Measurements from ENCODE around the gene TSPY10. TPM values are rescaled to one million over a fixed set of nuclear protein-coding genes. Genes with fewer than 3 reads are reported as not detected.
"Not testable (repeated sequence)": the region's sequence is repeated elsewhere in the genome, so short reads cannot be mapped to it uniquely, and the experiment has no call there.

TSPY10 gene, protein sequence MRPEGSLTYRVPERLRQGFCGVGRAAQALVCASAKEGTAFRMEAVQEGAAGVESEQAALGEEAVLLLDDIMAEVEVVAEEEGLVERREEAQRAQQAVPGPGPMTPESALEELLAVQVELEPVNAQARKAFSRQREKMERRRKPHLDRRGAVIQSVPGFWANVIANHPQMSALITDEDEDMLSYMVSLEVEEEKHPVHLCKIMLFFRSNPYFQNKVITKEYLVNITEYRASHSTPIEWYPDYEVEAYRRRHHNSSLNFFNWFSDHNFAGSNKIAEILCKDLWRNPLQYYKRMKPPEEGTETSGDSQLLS
- total RNA-seq (not detected), polyA plus RNA-seq (not detected)
- long read RNA-seq, donor 1, result 0 reads
- long read RNA-seq, donor 2, result 0 reads

DNA sequence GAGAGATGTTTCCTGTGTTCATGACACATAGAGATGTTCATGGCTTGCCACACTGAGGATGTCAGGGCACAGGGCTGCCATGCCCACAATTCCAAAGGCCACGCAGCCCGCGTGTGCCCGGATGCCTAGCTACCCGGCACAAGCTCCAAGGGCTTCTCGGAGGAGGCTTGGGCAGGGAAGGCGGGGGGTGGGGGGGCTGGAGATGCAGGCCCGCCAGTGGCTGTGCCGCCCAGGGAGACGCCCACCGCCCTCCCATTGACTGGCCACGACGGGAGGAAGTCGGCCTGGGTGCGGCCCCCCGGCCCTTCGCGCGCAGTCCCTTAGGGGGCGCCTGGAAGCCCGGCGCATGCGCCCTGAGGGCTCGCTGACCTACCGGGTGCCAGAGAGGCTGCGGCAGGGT lies at the start of gene TSPY10:
Gene TSPY10, plus strand, starts transcription at position 301 of the 400 bp plus-strand sequence. Its CDS starts 46 bp downstream, at position 347.
- H3K4me1 ChIP-seq (ENCODE audit: control insufficient read depth in 1 of 2, insufficient read depth in 2 of 2, low read length in 2 of 2); H3K9me3 ChIP-seq (ENCODE audit: control insufficient read depth, low read length); ATAC-seq (ENCODE audit: low FRiP score); DNase-seq; H3K27me3 ChIP-seq (ENCODE audit: control insufficient read depth in 1 of 2, insufficient read depth in 2 of 2, low read length in 1 of 2); intact Hi-C loops (cut with DNase I); H3K27ac ChIP-seq (ENCODE audit: low read depth in 1 of 2, low read length in 2 of 2); H3K4me3 ChIP-seq (ENCODE audit: low read length in 2 of 2); H3K36me3 ChIP-seq (ENCODE audit: control insufficient read depth in 1 of 2, insufficient read depth in 2 of 2, low read length in 1 of 2): not testable (repeated sequence)
- no CpG with 5 or more reads among the region's 26 CpGs for WGBS, 2 donors

DNA sequence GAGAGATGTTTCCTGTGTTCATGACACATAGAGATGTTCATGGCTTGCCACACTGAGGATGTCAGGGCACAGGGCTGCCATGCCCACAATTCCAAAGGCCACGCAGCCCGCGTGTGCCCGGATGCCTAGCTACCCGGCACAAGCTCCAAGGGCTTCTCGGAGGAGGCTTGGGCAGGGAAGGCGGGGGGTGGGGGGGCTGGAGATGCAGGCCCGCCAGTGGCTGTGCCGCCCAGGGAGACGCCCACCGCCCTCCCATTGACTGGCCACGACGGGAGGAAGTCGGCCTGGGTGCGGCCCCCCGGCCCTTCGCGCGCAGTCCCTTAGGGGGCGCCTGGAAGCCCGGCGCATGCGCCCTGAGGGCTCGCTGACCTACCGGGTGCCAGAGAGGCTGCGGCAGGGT lies 40.7 kb upstream of the TSPY10 start, which contains the start of gene TSPY9:
Gene TSPY9, plus strand, starts transcription at position 301 of the 400 bp plus-strand sequence. Its CDS starts 46 bp downstream, at position 347.
- no CpG with 5 or more reads among the region's 26 CpGs for WGBS, 2 donors

GRCh38 chrY:9504396-9504795 lies 23.3 kb upstream of the TSPY10 start:
- H3K4me3 ChIP-seq (ENCODE audit: low read length in 2 of 2); intact Hi-C loops (cut with DNase I); H3K4me1 ChIP-seq (ENCODE audit: control insufficient read depth in 1 of 2, insufficient read depth in 2 of 2, low read length in 2 of 2); ATAC-seq (ENCODE audit: low FRiP score); DNase-seq; H3K36me3 ChIP-seq (ENCODE audit: control insufficient read depth in 1 of 2, insufficient read depth in 2 of 2, low read length in 1 of 2); H3K27me3 ChIP-seq (ENCODE audit: control insufficient read depth in 1 of 2, insufficient read depth in 2 of 2, low read length in 1 of 2); H3K27ac ChIP-seq (ENCODE audit: low read depth in 1 of 2, low read length in 2 of 2); H3K9me3 ChIP-seq (ENCODE audit: control insufficient read depth, low read length): not testable (repeated sequence)
- 71% methylated on average over 2 of the region's 6 CpGs; no CpG with 5 or more reads in 1 of the 2 donors for WGBS, 2 donors

More for the DNA sequence above, 40.7 kb upstream of the TSPY10 start, which contains the start of gene TSPY9:
- H3K27ac ChIP-seq (ENCODE audit: low read depth in 1 of 2, low read length in 2 of 2); H3K4me1 ChIP-seq (ENCODE audit: control insufficient read depth in 1 of 2, insufficient read depth in 2 of 2, low read length in 2 of 2); H3K9me3 ChIP-seq (ENCODE audit: control insufficient read depth, low read length); DNase-seq; intact Hi-C loops (cut with DNase I); H3K36me3 ChIP-seq (ENCODE audit: control insufficient read depth in 1 of 2, insufficient read depth in 2 of 2, low read length in 1 of 2); H3K4me3 ChIP-seq (ENCODE audit: low read length in 2 of 2); H3K27me3 ChIP-seq (ENCODE audit: control insufficient read depth in 1 of 2, insufficient read depth in 2 of 2, low read length in 1 of 2); ATAC-seq (ENCODE audit: low FRiP score): not testable (repeated sequence)

GRCh38 chrY:9516287-9516686 lies 11.4 kb upstream of the TSPY10 start:
- H3K36me3 ChIP-seq (ENCODE audit: control insufficient read depth in 1 of 2, insufficient read depth in 2 of 2, low read length in 1 of 2); ATAC-seq (ENCODE audit: low FRiP score); H3K9me3 ChIP-seq (ENCODE audit: control insufficient read depth, low read length); H3K4me3 ChIP-seq (ENCODE audit: low read length in 2 of 2); intact Hi-C loops (cut with DNase I); H3K4me1 ChIP-seq (ENCODE audit: control insufficient read depth in 1 of 2, insufficient read depth in 2 of 2, low read length in 2 of 2); H3K27ac ChIP-seq (ENCODE audit: low read depth in 1 of 2, low read length in 2 of 2); H3K27me3 ChIP-seq (ENCODE audit: control insufficient read depth in 1 of 2, insufficient read depth in 2 of 2, low read length in 1 of 2); DNase-seq: not testable (repeated sequence)
- WGBS, 2 donors, result 79% methylated on average over 7 of the region's 12 CpGs; no CpG with 5 or more reads in 1 of the 2 donors

Other genes starting within 250 kb of the TSPY10 start
- not detected for gene TSPY4, start 190.4 kb upstream of the TSPY10 start, total RNA-seq
- not detected for gene TSPY4, start 190.4 kb upstream of the TSPY10 start, polyA plus RNA-seq
- not detected for gene TSPY8, start 170.1 kb upstream of the TSPY10 start, total RNA-seq
- gene TSPY8, start 170.1 kb upstream of the TSPY10 start, polyA plus RNA-seq, result not detected
- not detected for gene TSPY3, start 129.5 kb upstream of the TSPY10 start, total RNA-seq
- not detected for gene TSPY3, start 129.5 kb upstream of the TSPY10 start, polyA plus RNA-seq
- gene TSPY1, start 60.9 kb upstream of the TSPY10 start, total RNA-seq, result not detected
- gene TSPY1, start 60.9 kb upstream of the TSPY10 start, polyA plus RNA-seq, result not detected
- not detected for gene TSPY9, start 40.6 kb upstream of the TSPY10 start, total RNA-seq
- not detected for gene TSPY9, start 40.6 kb upstream of the TSPY10 start, polyA plus RNA-seq